CD4-positive, alpha-beta T cell treated with Interleukin-15 for 4 hours (primary cell): ENCODE measurements around the gene RNFT1.
"Not testable (repeated sequence)": the region's sequence is repeated elsewhere in the genome, so short reads cannot be mapped to it uniquely, and the experiment has no call there.

Experiments
- DNase-seq: peaks from one replicate; pipeline ENCODE4 v3.0.0-alpha.2; 2020; ENCODE audit warnings: low spot score

The RNFT1 gene

GRCh38 chr17:59964482-59965328, at the start of gene RNFT1:
TSS of gene RNFT1 (minus strand) at chr17:59964740. CDS start at chr17:59964663, 77 bp downstream.
- peak; percentile 88 for DNase-seq

- DNase-seq: not testable (repeated sequence)
Measured at GRCh38 chr17:60009326-60009725, 44.8 kb upstream of the RNFT1 start.

- DNase-seq: not testable (repeated sequence)
Measured at GRCh38 chr17:60008377-60008776, 43.8 kb upstream of the RNFT1 start.

GRCh38 chr17:60006160-60006559, 41.6 kb upstream of the RNFT1 start:
- DNase-seq: no peak

- not testable (repeated sequence) for DNase-seq
Measured at GRCh38 chr17:60004561-60004960, 40.0 kb upstream of the RNFT1 start.

GRCh38 chr17:60002405-60002804, 37.9 kb upstream of the RNFT1 start:
- DNase-seq: not testable (repeated sequence)

GRCh38 chr17:59996608-59997007, 32.1 kb upstream of the RNFT1 start:
- DNase-seq: not testable (repeated sequence)

- DNase-seq: not testable (repeated sequence)
Measured at GRCh38 chr17:59975166-59975565, 10.6 kb upstream of the RNFT1 start.

- DNase-seq: not testable (repeated sequence)
Measured at GRCh38 chr17:59973483-59973882, 8.9 kb upstream of the RNFT1 start.

- DNase-seq: no peak
Measured at GRCh38 chr17:59972778-59973177, 8.2 kb upstream of the RNFT1 start.

GRCh38 chr17:59971771-59972170, 7.2 kb upstream of the RNFT1 start:
- not testable (repeated sequence) for DNase-seq

GRCh38 chr17:59963738-59964481, 630 bp downstream of the RNFT1 start:
- DNase-seq: peak; percentile 41

GRCh38 chr17:59962739-59963318, 1.7 kb downstream of the RNFT1 start:
- DNase-seq: no peak

GRCh38 chr17:59959574-59959973, 5.0 kb downstream of the RNFT1 start:
- DNase-seq: not testable (repeated sequence)

GRCh38 chr17:59954856-59955255, 9.7 kb downstream of the RNFT1 start:
- DNase-seq: no peak

- no peak for DNase-seq
Measured at GRCh38 chr17:59950049-59950448, 14.5 kb downstream of the RNFT1 start.

GRCh38 chr17:59947310-59947709, 17.2 kb downstream of the RNFT1 start:
- not testable (repeated sequence) for DNase-seq

GRCh38 chr17:59946433-59946832, 18.1 kb downstream of the RNFT1 start:
- not testable (repeated sequence) for DNase-seq

GRCh38 chr17:59941131-59941530, 23.4 kb downstream of the RNFT1 start:
- no peak for DNase-seq

GRCh38 chr17:59940697-59941096, 23.8 kb downstream of the RNFT1 start:
- peak; percentile 24 for DNase-seq

- not testable (repeated sequence) for DNase-seq
Measured at GRCh38 chr17:59933317-59933716, 31.2 kb downstream of the RNFT1 start.

- DNase-seq: not testable (repeated sequence)
Measured at GRCh38 chr17:59930768-59931167, 33.8 kb downstream of the RNFT1 start.

GRCh38 chr17:59930121-59930520, 34.4 kb downstream of the RNFT1 start:
- not testable (repeated sequence) for DNase-seq
